SK-N-SH (cell line): Measurements from ENCODE around the gene MS4A18. TPM values are rescaled to one million over a fixed set of nuclear protein-coding genes. Genes with fewer than 3 reads are reported as not detected.

ENCODE experiments used
- CTCF ChIA-PET: fragments of 300-600, 350-600 bp; formaldehyde crosslinking; extraction: SDS; loops from one replicate; lab custom pipeline; 2021; lab: Yijun Ruan, JAX
- POLR2A ChIA-PET: fragments of 350-600 bp; sonication (Branson Sonifier 250); formaldehyde crosslinking; extraction: SDS; loops from one replicate; lab custom pipeline; 2020; ENCODE audit warnings: antibody characterized with exemption, inconsistent platforms; lab: Yijun Ruan, JAX
- DNase-seq: peaks from one replicate; pipeline ENCODE4 v3.0.0; 2012
- H2AFZ ChIP-seq: fragments of 200-600 bp; sonication (generic); 2 replicates; pipeline ENCODE4 v1.8.1; 2016; ENCODE audit warnings: antibody characterized with exemption, mild to moderate bottlenecking, low read depth
- H3F3A ChIP-seq: fragments of 200-600 bp; sonication (generic); replicated peaks from 2 replicates; pipeline ENCODE3; 2016; ENCODE audit warnings: antibody characterized with exemption, mild to moderate bottlenecking; ENCODE audit not compliant: insufficient read depth
- H3K27ac ChIP-seq, 2 experiments: fragments of 200-500 bp in 1 of 2; fragments of 200-600 bp in 1 of 2; sonication (Bioruptor generic) in 1 of 2; sonication (generic), shearing (Covaris generic) in 1 of 2; 2 replicates each; pipeline versions ENCODE4 v1.5.1 to v1.6.1; 2014 to 2016; ENCODE audit warnings: low read depth in 2 of 2, inconsistent platforms in 1 of 2, low read length in 1 of 2, mild to moderate bottlenecking in 1 of 2, mixed read lengths in 1 of 2
- H3K27me3 ChIP-seq: fragments of 200-600 bp; sonication (generic), shearing (Covaris generic); 2 replicates; pipeline ENCODE4 v1.6.1; 2016; ENCODE audit warnings: mixed run types; ENCODE audit not compliant: insufficient read depth
- H3K36me3 ChIP-seq, 2 experiments: fragments of 200-500 bp in 1 of 2; fragments of 200-600 bp in 1 of 2; sonication (Bioruptor generic) in 1 of 2; sonication (generic) in 1 of 2; replicated peaks in 1 of 2; 2 replicates each; pipeline versions ENCODE3 to v1.5.1; 2014 to 2016; ENCODE audit warnings: low read length in 1 of 2, mild to moderate bottlenecking in 1 of 2; ENCODE audit not compliant: insufficient read depth in 2 of 2, control insufficient read depth in 1 of 2
- H3K4me1 ChIP-seq, 2 experiments: fragments of 200-500 bp in 1 of 2; fragments of 200-600 bp in 1 of 2; sonication (Bioruptor generic) in 1 of 2; sonication (generic), shearing (Covaris generic) in 1 of 2; 2 replicates each; pipeline versions ENCODE4 v1.5.1 to v1.6.1; 2014 to 2016; ENCODE audit warnings: low read depth in 1 of 2, low read length in 1 of 2, mixed run types in 1 of 2; ENCODE audit not compliant: insufficient read depth in 2 of 2, control insufficient read depth in 1 of 2
- H3K4me2 ChIP-seq: fragments of 200-600 bp; sonication (generic), shearing (Covaris generic); 2 replicates; pipeline ENCODE4 v1.6.1; 2017; ENCODE audit warnings: mixed run types
- H3K4me3 ChIP-seq, 2 experiments: fragments of 200-500 bp in 1 of 2; fragments of 200-600 bp in 1 of 2; sonication (Bioruptor generic) in 1 of 2; sonication (generic), shearing (Covaris generic) in 1 of 2; 2 replicates each; pipeline versions ENCODE4 v1.5.1 to v1.8.1; 2014 to 2016; ENCODE audit warnings: low read depth in 2 of 2, inconsistent platforms in 1 of 2, low read length in 1 of 2, mild to moderate bottlenecking in 1 of 2, mixed read lengths in 1 of 2, moderate library complexity in 1 of 2
- H3K79me2 ChIP-seq: fragments of 200-600 bp; sonication (generic); 2 replicates; pipeline ENCODE4 v1.8.1; 2017; ENCODE audit warnings: mild to moderate bottlenecking; ENCODE audit not compliant: insufficient read depth
- H3K9ac ChIP-seq: fragments of 200-600 bp; sonication (generic); 2 replicates; pipeline ENCODE4 v1.6.1; 2017; ENCODE audit warnings: mixed run types
- H3K9me2 ChIP-seq: fragments of 200-600 bp; sonication (generic); 2 replicates; pipeline ENCODE4 v1.6.1; 2017; ENCODE audit warnings: mixed run types
- H3K9me3 ChIP-seq: fragments of 200-600 bp; sonication (generic); 2 replicates; pipeline ENCODE4 v1.6.1; 2017; ENCODE audit warnings: mixed run types, mild to moderate bottlenecking, moderate library complexity
- H4K20me1 ChIP-seq: fragments of 200-600 bp; sonication (generic); 2 replicates; pipeline ENCODE4 v1.6.1; 2017; ENCODE audit warnings: mild to moderate bottlenecking, mixed run types; ENCODE audit not compliant: insufficient read depth
- FOXJ3 ChIP-seq: sonication (generic); formaldehyde crosslinking; IDR thresholded peaks from 2 replicates; pipeline ENCODE4 v1.5.1; 2020; ENCODE audit warnings: mild to moderate bottlenecking, missing genetic modification reagents
- GATA2 ChIP-seq: sonication (generic); formaldehyde crosslinking; IDR thresholded peaks from 2 replicates; pipeline ENCODE4 v1.5.0; 2020; ENCODE audit warnings: mild to moderate bottlenecking, missing genetic modification reagents
- JUND ChIP-seq: IDR thresholded peaks from 2 replicates; pipeline ENCODE4 v1.4.0; 2012
- NFIC ChIP-seq: IDR thresholded peaks from 2 replicates; pipeline ENCODE4 v1.4.0; 2012; ENCODE audit warnings: borderline replicate concordance
- RAD21 ChIP-seq: IDR thresholded peaks from 2 replicates; pipeline ENCODE4 v1.6.1; 2012; ENCODE audit warnings: mild to moderate bottlenecking, low read length
- TAF1 ChIP-seq: IDR thresholded peaks from 2 replicates; pipeline ENCODE4 v1.6.1; 2012; ENCODE audit warnings: low read depth, mild to moderate bottlenecking, low read length, moderate library complexity, borderline replicate concordance
- TEAD4 ChIP-seq: IDR thresholded peaks from 2 replicates; pipeline ENCODE4 v1.4.0; 2012; ENCODE audit warnings: mild to moderate bottlenecking, borderline replicate concordance; ENCODE audit not compliant: insufficient read depth
- WGBS: methylation state at CpG from one replicate; pipeline ENCODE4 v1.1.6; 2017; ENCODE audit warnings: low lambda C conversion rate; 5-methylcytosine and 5-hydroxymethylcytosine counted together
- polyA plus RNA-seq, 3 experiments: library from polyadenylated mRNA; depleted of rRNA; stranded (reverse); fragments of >200 nt; gene quantifications; 2 replicates each; pipeline ENCODE4 v1.2.3, GENCODE V29; 2012
- TF ChIP-seq, protein P1 (sequence below): fragments of 150-350 bp; IDR thresholded peaks from 2 replicates; pipeline ENCODE4 v1.6.1; 2017; ENCODE audit warnings: antibody characterized with exemption, low read length, low read depth, borderline replicate concordance
- TF ChIP-seq, protein P2 (sequence below): IDR thresholded peaks from 2 replicates; pipeline ENCODE4 v1.4.0; 2012; ENCODE audit warnings: low read depth, borderline replicate concordance
- TF ChIP-seq, protein P3 (sequence below): fragments of 200-600 bp; sonication (generic); IDR thresholded peaks from 2 replicates; pipeline ENCODE4 v1.6.1; 2017; ENCODE audit warnings: antibody characterized with exemption, mild to moderate bottlenecking, moderate library complexity
- TF ChIP-seq, protein P4 (sequence below): IDR thresholded peaks from 2 replicates; pipeline ENCODE4 v1.4.0; 2012; ENCODE audit warnings: low read depth, borderline replicate concordance

Gene MS4A18
- polyA plus RNA-seq, 1 of the 3 experiments (the other 2 are of a cell fraction), result not detected

DNA sequence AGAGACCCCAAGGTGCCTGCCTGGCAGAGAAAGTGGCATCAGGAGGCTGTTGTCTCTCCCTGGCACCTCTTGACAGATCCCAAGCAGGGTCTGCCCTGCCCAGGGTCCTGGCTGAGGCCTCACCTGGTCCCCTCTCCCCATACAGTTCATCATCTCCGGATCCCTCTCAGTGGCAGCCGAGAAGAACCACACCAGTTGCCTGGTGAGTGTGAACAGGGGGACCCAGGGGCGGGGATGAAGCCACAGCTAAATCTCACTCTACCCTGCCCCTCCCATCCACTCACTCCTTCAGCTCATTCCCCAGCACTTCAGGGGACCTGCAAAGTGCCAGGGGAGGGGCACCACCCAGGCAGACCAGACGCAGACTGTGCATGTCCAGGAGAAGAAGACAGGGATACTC lies 46.6 kb downstream of the MS4A18 start:
- ChIA-PET CTCF (interaction anchor here (0.8 to 2.4 kb wide), 2 partner anchors 60 to 128 kb away, joined by 3 to 8 read pairs; no protein-coding TSS in a partner anchor), POLR2A (no interaction called here)
- Histone ChIP-seq H3K9ac (no peak overlapping the region), H3K4me3 (no peak overlapping the region)
- TF ChIP-seq, protein P1, sequence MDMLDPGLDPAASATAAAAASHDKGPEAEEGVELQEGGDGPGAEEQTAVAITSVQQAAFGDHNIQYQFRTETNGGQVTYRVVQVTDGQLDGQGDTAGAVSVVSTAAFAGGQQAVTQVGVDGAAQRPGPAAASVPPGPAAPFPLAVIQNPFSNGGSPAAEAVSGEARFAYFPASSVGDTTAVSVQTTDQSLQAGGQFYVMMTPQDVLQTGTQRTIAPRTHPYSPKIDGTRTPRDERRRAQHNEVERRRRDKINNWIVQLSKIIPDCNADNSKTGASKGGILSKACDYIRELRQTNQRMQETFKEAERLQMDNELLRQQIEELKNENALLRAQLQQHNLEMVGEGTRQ, result no peak
- TF ChIP-seq, protein P2, sequence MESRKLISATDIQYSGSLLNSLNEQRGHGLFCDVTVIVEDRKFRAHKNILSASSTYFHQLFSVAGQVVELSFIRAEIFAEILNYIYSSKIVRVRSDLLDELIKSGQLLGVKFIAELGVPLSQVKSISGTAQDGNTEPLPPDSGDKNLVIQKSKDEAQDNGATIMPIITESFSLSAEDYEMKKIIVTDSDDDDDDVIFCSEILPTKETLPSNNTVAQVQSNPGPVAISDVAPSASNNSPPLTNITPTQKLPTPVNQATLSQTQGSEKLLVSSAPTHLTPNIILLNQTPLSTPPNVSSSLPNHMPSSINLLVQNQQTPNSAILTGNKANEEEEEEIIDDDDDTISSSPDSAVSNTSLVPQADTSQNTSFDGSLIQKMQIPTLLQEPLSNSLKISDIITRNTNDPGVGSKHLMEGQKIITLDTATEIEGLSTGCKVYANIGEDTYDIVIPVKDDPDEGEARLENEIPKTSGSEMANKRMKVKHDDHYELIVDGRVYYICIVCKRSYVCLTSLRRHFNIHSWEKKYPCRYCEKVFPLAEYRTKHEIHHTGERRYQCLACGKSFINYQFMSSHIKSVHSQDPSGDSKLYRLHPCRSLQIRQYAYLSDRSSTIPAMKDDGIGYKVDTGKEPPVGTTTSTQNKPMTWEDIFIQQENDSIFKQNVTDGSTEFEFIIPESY, result no peak
- TF ChIP-seq GATA2 (CRISPR knock-in tag) (no peak), TEAD4 (no peak), NFIC (no peak), JUND (no peak), TAF1 (no peak), FOXJ3 (CRISPR knock-in tag) (no peak), RAD21 (no peak)
- TF ChIP-seq, protein P3, sequence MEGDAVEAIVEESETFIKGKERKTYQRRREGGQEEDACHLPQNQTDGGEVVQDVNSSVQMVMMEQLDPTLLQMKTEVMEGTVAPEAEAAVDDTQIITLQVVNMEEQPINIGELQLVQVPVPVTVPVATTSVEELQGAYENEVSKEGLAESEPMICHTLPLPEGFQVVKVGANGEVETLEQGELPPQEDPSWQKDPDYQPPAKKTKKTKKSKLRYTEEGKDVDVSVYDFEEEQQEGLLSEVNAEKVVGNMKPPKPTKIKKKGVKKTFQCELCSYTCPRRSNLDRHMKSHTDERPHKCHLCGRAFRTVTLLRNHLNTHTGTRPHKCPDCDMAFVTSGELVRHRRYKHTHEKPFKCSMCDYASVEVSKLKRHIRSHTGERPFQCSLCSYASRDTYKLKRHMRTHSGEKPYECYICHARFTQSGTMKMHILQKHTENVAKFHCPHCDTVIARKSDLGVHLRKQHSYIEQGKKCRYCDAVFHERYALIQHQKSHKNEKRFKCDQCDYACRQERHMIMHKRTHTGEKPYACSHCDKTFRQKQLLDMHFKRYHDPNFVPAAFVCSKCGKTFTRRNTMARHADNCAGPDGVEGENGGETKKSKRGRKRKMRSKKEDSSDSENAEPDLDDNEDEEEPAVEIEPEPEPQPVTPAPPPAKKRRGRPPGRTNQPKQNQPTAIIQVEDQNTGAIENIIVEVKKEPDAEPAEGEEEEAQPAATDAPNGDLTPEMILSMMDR, result no peak
- TF ChIP-seq, protein P4, sequence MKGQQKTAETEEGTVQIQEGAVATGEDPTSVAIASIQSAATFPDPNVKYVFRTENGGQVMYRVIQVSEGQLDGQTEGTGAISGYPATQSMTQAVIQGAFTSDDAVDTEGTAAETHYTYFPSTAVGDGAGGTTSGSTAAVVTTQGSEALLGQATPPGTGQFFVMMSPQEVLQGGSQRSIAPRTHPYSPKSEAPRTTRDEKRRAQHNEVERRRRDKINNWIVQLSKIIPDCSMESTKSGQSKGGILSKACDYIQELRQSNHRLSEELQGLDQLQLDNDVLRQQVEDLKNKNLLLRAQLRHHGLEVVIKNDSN, result no peak
- TF ChIP-seq, all 33 proteins: peak for 0
- Histone ChIP-seq H3K9me2 (no peaks in the 10 kb centered on the region), H3K36me3 (no peaks in the 10 kb centered on the region), H3K79me2 (no peaks in the 10 kb centered on the region), H3K4me1 (peaks cover 0 to 3% of the 10 kb centered on the region in 2 experiments; a peak in 1 of 4 replicates), H3K9me3 (no peaks in the 10 kb centered on the region), H3K27ac (no peak overlapping the region), H3F3A (no peaks in the 10 kb centered on the region), H4K20me1 (no peaks in the 10 kb centered on the region), H3K27me3 (peaks cover 12% of the 10 kb centered on the region; the same call in 1 of the 2 replicates), H2AFZ (no peak overlapping the region), H3K4me2 (no peak overlapping the region)
- 10% methylated on average over 2 of the region's 4 CpGs for WGBS
- DNase-seq, result no peak
